ENCODE data around the gene ATG7. TPM values are rescaled to one million over a fixed set of nuclear protein-coding genes. Genes with fewer than 3 reads are reported as not detected.
"Not testable (repeated sequence)": the region's sequence is repeated elsewhere in the genome, so short reads cannot be mapped to it uniquely, and the experiment has no call there.

The ATG7 gene
- polyA plus RNA-seq, 1 donor: 16.6 TPM

DNA sequence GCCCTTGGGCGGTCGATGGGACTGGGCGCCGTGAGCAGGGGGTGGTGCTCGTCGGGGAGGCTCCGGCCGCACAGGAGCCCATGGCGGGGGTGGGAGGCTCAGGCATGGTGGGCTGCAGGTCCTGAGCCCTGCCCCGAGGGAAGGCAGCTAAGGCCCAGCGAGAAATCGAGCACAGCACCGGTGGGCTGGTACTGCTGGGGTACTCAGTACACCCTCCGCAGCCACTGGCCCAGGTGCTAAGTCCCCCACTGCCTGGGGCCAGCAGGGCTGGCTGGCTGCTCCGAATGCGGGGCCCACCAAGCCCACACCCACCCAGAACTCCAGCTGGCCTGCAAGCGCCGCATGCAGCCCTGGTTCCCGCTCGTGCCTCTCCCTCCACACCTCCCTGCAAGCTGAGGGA lies 239.4 kb downstream of the ATG7 start:
- not testable (repeated sequence) for DNase-seq; H3K9me3 ChIP-seq (ENCODE audit: control insufficient read depth, low read depth, low read length); H3K4me3 ChIP-seq (ENCODE audit: low read length); H3K27ac ChIP-seq (ENCODE audit: low read length); H3K27me3 ChIP-seq (ENCODE audit: control insufficient read depth, insufficient read depth, low read length); H3K36me3 ChIP-seq (ENCODE audit: control insufficient read depth, insufficient read depth, low read length)
- WGBS (ENCODE audit: insufficient coverage, low lambda C conversion rate): no CpG with 5 or more reads among the region's 20 CpGs
- peaks cover 20% of the 10 kb centered on the region for H3K4me1 ChIP-seq (ENCODE audit: control insufficient read depth, insufficient read depth, low read length)

DNA sequence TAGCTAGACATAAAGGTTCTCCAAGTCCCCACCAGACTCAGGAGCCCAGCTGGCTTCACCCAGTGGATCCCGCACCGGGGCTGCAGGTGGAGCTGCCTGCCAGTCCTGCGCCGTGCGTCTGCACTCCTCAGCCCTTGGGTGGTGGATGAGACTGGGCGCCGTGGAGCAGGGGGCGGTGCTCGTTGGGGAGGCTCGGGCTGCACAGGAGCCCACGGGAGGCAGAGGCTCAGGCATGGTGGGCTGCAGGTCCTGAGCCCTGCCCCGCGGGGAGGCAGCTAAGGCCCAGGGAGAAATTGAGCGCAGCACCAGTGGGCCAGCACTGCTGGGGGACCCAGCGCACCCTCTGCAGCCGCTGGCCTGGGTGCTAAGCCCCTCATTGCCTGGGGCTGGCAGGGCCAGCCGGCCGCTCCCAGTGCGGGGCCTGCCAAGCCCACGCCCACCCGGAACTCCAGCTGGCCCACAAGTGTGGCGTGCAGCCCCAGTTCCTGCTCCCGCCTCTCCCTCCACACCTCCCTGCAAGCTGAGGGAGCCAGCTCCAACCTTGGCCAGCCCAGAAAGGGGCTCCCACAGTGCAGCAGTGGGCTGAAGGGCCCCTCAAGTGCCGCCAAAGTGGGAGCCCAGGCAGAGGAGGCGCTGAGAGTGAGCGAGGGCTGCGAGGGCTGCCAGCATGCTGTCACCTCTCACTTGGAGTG lies 241.1 kb downstream of the ATG7 start:
- H3K27ac ChIP-seq (ENCODE audit: low read length); DNase-seq; H3K9me3 ChIP-seq (ENCODE audit: control insufficient read depth, low read depth, low read length); H3K4me3 ChIP-seq (ENCODE audit: low read length); H3K36me3 ChIP-seq (ENCODE audit: control insufficient read depth, insufficient read depth, low read length); H3K27me3 ChIP-seq (ENCODE audit: control insufficient read depth, insufficient read depth, low read length): not testable (repeated sequence)
- peaks cover 20% of the 10 kb centered on the region for H3K4me1 ChIP-seq (ENCODE audit: control insufficient read depth, insufficient read depth, low read length)
- no CpG with 5 or more reads among the region's 27 CpGs for WGBS (ENCODE audit: insufficient coverage, low lambda C conversion rate)

DNA sequence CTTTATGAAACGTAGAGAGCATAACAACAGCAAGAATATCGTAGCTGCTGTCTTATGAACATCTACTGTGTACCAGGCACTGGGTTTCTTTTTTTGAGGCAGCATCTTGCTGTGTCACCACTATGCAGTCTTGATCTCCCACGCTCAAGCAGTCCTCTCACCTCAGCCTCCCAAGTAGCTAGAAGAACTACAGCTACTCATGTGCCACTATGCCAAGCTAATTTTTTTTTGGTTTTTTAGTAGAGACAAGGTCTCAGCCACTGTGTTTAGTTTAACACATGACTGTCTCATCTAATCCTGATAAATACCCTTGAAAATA lies 241.6 kb downstream of the ATG7 start:
- Histone ChIP-seq H3K27ac (ENCODE audit: low read length) (no peak overlapping the region), H3K9me3 (ENCODE audit: control insufficient read depth, low read depth, low read length) (no peaks in the 10 kb centered on the region), H3K4me1 (ENCODE audit: control insufficient read depth, insufficient read depth, low read length) (peaks cover 15% of the 10 kb centered on the region), H3K4me3 (ENCODE audit: low read length) (no peak overlapping the region), H3K27me3 (ENCODE audit: control insufficient read depth, insufficient read depth, low read length) (no peaks in the 10 kb centered on the region), H3K36me3 (ENCODE audit: control insufficient read depth, insufficient read depth, low read length) (no peaks in the 10 kb centered on the region)
- no CpG with 5 or more reads among the region's 3 CpGs for WGBS (ENCODE audit: insufficient coverage, low lambda C conversion rate)
- DNase-seq: no peak

- H3K9me3 ChIP-seq (ENCODE audit: control insufficient read depth, low read depth, low read length): no peaks in the 10 kb centered on the region
- WGBS (ENCODE audit: insufficient coverage, low lambda C conversion rate): no CpG with 5 or more reads among the region's 7 CpGs
- H3K27ac ChIP-seq (ENCODE audit: low read length): no peak overlapping the region
- peak in 1 of 2 donors; percentile 45 for DNase-seq
- peaks cover 12% of the 10 kb centered on the region for H3K4me1 ChIP-seq (ENCODE audit: control insufficient read depth, insufficient read depth, low read length)
- no peaks in the 10 kb centered on the region for H3K36me3 ChIP-seq (ENCODE audit: control insufficient read depth, insufficient read depth, low read length)
- no peaks in the 10 kb centered on the region for H3K27me3 ChIP-seq (ENCODE audit: control insufficient read depth, insufficient read depth, low read length)
- H3K4me3 ChIP-seq (ENCODE audit: low read length): no peak overlapping the region
These were observed 242.1 kb downstream of the ATG7 start for GRCh38 chr3:11514191-11514821.

DNA sequence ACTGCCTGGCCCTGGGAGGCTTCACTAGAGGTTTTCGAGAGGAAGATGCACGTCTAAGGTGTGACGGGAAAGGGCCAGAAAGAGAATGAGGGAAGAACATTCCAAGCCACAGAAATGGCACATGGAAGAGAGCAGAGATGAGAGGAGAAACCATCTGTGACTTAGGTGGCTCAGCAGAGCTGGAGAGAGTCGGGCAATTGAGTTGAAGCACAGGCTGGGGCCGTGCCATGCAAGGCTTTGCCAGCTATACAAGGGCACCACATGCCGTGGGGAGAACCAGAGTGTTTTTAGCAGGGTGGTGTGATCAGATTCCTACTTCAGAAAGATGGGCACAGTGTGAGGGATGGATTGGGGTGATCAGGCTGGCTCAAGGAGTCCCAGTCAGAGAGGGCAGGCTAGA lies 245.4 kb downstream of the ATG7 start:
- Histone ChIP-seq H3K9me3 (ENCODE audit: control insufficient read depth, low read depth, low read length) (no peaks in the 10 kb centered on the region), H3K27ac (ENCODE audit: low read length) (no peak overlapping the region), H3K27me3 (ENCODE audit: control insufficient read depth, insufficient read depth, low read length) (no peaks in the 10 kb centered on the region), H3K4me3 (ENCODE audit: low read length) (no peak overlapping the region), H3K36me3 (ENCODE audit: control insufficient read depth, insufficient read depth, low read length) (no peaks in the 10 kb centered on the region), H3K4me1 (ENCODE audit: control insufficient read depth, insufficient read depth, low read length) (peaks cover 4% of the 10 kb centered on the region)
- DNase-seq: no peak
- WGBS (ENCODE audit: insufficient coverage, low lambda C conversion rate): 96% methylated on average over 3 of the region's 6 CpGs

- Histone ChIP-seq H3K27ac (ENCODE audit: low read length) (no peak overlapping the region), H3K36me3 (ENCODE audit: control insufficient read depth, insufficient read depth, low read length) (no peaks in the 10 kb centered on the region), H3K27me3 (ENCODE audit: control insufficient read depth, insufficient read depth, low read length) (no peaks in the 10 kb centered on the region), H3K4me1 (ENCODE audit: control insufficient read depth, insufficient read depth, low read length) (no peaks in the 10 kb centered on the region), H3K4me3 (ENCODE audit: low read length) (no peak overlapping the region), H3K9me3 (ENCODE audit: control insufficient read depth, low read depth, low read length) (no peaks in the 10 kb centered on the region)
- DNase-seq: no peak
- no CpG with 5 or more reads among the region's 8 CpGs for WGBS (ENCODE audit: insufficient coverage, low lambda C conversion rate)
These were observed 249.0 kb downstream of the ATG7 start for GRCh38 chr3:11521167-11521566.

GRCh38 chr3:11522398-11522715 lies 250.2 kb downstream of the ATG7 start:
- H3K9me3 ChIP-seq (ENCODE audit: control insufficient read depth, low read depth, low read length): no peaks in the 10 kb centered on the region
- no peak for DNase-seq
- H3K36me3 ChIP-seq (ENCODE audit: control insufficient read depth, insufficient read depth, low read length): no peaks in the 10 kb centered on the region
- no peak overlapping the region for H3K4me3 ChIP-seq (ENCODE audit: low read length)
- no peak overlapping the region for H3K27ac ChIP-seq (ENCODE audit: low read length)
- no peaks in the 10 kb centered on the region for H3K4me1 ChIP-seq (ENCODE audit: control insufficient read depth, insufficient read depth, low read length)
- no peaks in the 10 kb centered on the region for H3K27me3 ChIP-seq (ENCODE audit: control insufficient read depth, insufficient read depth, low read length)
- WGBS (ENCODE audit: insufficient coverage, low lambda C conversion rate): no CpG with 5 or more reads among the region's 5 CpGs

GRCh38 chr3:11522953-11523571 lies 250.9 kb downstream of the ATG7 start:
- no peaks in the 10 kb centered on the region for H3K4me1 ChIP-seq (ENCODE audit: control insufficient read depth, insufficient read depth, low read length)
- no peaks in the 10 kb centered on the region for H3K9me3 ChIP-seq (ENCODE audit: control insufficient read depth, low read depth, low read length)
- WGBS (ENCODE audit: insufficient coverage, low lambda C conversion rate): no CpG with 5 or more reads among the region's 8 CpGs
- no peak for DNase-seq
- no peaks in the 10 kb centered on the region for H3K36me3 ChIP-seq (ENCODE audit: control insufficient read depth, insufficient read depth, low read length)
- no peaks in the 10 kb centered on the region for H3K27me3 ChIP-seq (ENCODE audit: control insufficient read depth, insufficient read depth, low read length)
- no peak overlapping the region for H3K4me3 ChIP-seq (ENCODE audit: low read length)
- no peak overlapping the region for H3K27ac ChIP-seq (ENCODE audit: low read length)

DNA sequence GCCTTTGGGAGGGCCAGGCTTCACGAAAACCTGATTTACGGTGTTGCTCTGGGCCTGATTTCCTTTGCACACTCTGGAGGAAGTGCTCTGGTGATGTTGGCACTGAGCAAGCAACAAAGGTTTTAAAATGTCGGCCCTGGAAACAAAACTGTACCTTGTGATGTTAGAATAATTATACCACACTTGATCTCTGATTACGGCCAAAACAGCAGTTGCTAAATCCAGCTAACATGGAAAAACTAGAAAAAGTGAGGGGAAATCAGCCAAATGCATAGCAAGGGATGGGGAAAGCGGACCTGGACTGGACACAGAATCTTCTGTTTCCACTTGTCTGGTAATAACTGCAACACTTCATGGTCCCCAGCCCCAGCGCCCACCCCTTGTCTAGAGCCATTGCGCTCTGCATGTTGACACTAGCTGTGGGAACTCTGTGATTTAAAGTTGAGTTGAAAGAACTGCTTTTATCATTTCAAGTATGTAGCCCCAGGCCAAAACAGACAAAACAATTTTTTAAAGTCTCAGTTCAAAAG lies 251.4 kb downstream of the ATG7 start:
- no peaks in the 10 kb centered on the region for H3K36me3 ChIP-seq (ENCODE audit: control insufficient read depth, insufficient read depth, low read length)
- H3K4me3 ChIP-seq (ENCODE audit: low read length): no peak overlapping the region
- no CpG with 5 or more reads among the region's 7 CpGs for WGBS (ENCODE audit: insufficient coverage, low lambda C conversion rate)
- no peak overlapping the region for H3K27ac ChIP-seq (ENCODE audit: low read length)
- no peaks in the 10 kb centered on the region for H3K9me3 ChIP-seq (ENCODE audit: control insufficient read depth, low read depth, low read length)
- no peaks in the 10 kb centered on the region for H3K4me1 ChIP-seq (ENCODE audit: control insufficient read depth, insufficient read depth, low read length)
- DNase-seq: no peak
- no peaks in the 10 kb centered on the region for H3K27me3 ChIP-seq (ENCODE audit: control insufficient read depth, insufficient read depth, low read length)

- no CpG with 5 or more reads among the region's 5 CpGs for WGBS (ENCODE audit: insufficient coverage, low lambda C conversion rate)
These were observed 253.9 kb downstream of the ATG7 start for GRCh38 chr3:11526121-11526520.

More at GRCh38 chr3:11526121-11526520, 253.9 kb downstream of the ATG7 start:
- H3K4me1 ChIP-seq (ENCODE audit: control insufficient read depth, insufficient read depth, low read length); DNase-seq; H3K27ac ChIP-seq (ENCODE audit: low read length); H3K4me3 ChIP-seq (ENCODE audit: low read length); H3K27me3 ChIP-seq (ENCODE audit: control insufficient read depth, insufficient read depth, low read length); H3K36me3 ChIP-seq (ENCODE audit: control insufficient read depth, insufficient read depth, low read length); H3K9me3 ChIP-seq (ENCODE audit: control insufficient read depth, low read depth, low read length): not testable (repeated sequence)

All from large intestine (tissue), 3 donors.